WTC11 (cell line): ENCODE measurements around the gene FSD1. TPM values are rescaled to one million over a fixed set of nuclear protein-coding genes. Genes with fewer than 3 reads are reported as not detected.
A peak's percentile ranks its signal among the peaks of the same experiment; 100 is the strongest.

Source experiments
- ATAC-seq: fragments of 200-7000 bp; cut with Tn5 transposase; 2 replicates; pipeline ENCODE4 v1.10.0; 2021; ENCODE audit warnings: mild to moderate bottlenecking, moderate library complexity
- CTCF ChIA-PET: fragments of 300-600 bp; sonication (Branson Sonifier 250); formaldehyde crosslinking; loops from one replicate; lab custom pipeline; 2021; ENCODE audit warnings: antibody characterized with exemption; lab: Charles Lee
- POLR2A ChIA-PET: fragments of 350-600 bp; sonication (Branson Sonifier 250); formaldehyde crosslinking; loops from one replicate; lab custom pipeline; 2021; ENCODE audit warnings: antibody characterized with exemption; lab: Charles Lee
- DNase-seq: peaks from one replicate; pipeline ENCODE4 v3.0.0; 2021; ENCODE audit warnings: low spot score
- H3K27ac Mint-ChIP-seq: 2 replicates; pipeline ENCODE4 v1.8.0; 2021; ENCODE audit warnings: mixed read lengths
- H3K27me3 Mint-ChIP-seq: 2 replicates; pipeline ENCODE4 v1.8.0; 2021; ENCODE audit warnings: low read depth, mild to moderate bottlenecking, moderate library complexity, mixed read lengths
- H3K36me3 Mint-ChIP-seq: 2 replicates; pipeline ENCODE4 v1.8.0; 2021; ENCODE audit warnings: mixed read lengths
- H3K4me1 Mint-ChIP-seq: 2 replicates; pipeline ENCODE4 v1.8.0; 2022; ENCODE audit warnings: mixed read lengths
- H3K4me3 Mint-ChIP-seq: 2 replicates; pipeline ENCODE4 v1.8.0; 2021; ENCODE audit warnings: mild to moderate bottlenecking, moderate library complexity, mixed read lengths
- H3K9me3 Mint-ChIP-seq: 2 replicates; pipeline ENCODE4 v1.8.0; 2021; ENCODE audit warnings: mixed read lengths
- E2F1 ChIP-seq: sonication (generic); formaldehyde crosslinking; IDR thresholded peaks from 2 replicates; pipeline ENCODE4 v1.8.0; 2022; ENCODE audit warnings: mild to moderate bottlenecking, missing genetic modification reagents
- ELF4 ChIP-seq: sonication (generic); formaldehyde crosslinking; IDR thresholded peaks from 2 replicates; pipeline ENCODE4 v1.8.1; 2022; ENCODE audit warnings: low read depth, mild to moderate bottlenecking, moderate library complexity, missing genetic modification reagents
- ERG ChIP-seq: fragments of 250-450 bp; sonication (Bioruptor Pico); IDR thresholded peaks from 2 replicates; pipeline ENCODE4 v1.8.0; 2021; ENCODE audit warnings: mild to moderate bottlenecking
- ESRRA ChIP-seq: sonication (generic); formaldehyde crosslinking; IDR thresholded peaks from 2 replicates; pipeline ENCODE4 v1.8.1; 2022; ENCODE audit warnings: mild to moderate bottlenecking, missing genetic modification reagents, borderline replicate concordance
- FOXK1 ChIP-seq: sonication (generic); formaldehyde crosslinking; IDR thresholded peaks from 2 replicates; pipeline ENCODE4 v1.8.0; 2022; ENCODE audit warnings: mild to moderate bottlenecking, moderate library complexity, missing genetic modification reagents
- HMGA2 ChIP-seq: fragments of 250-450 bp; sonication (Bioruptor Pico); IDR thresholded peaks from 2 replicates; pipeline ENCODE4 v1.4.0; 2021; ENCODE audit warnings: mild to moderate bottlenecking, moderate library complexity
- IRF1 ChIP-seq: sonication (generic); formaldehyde crosslinking; IDR thresholded peaks from 2 replicates; pipeline ENCODE4 v1.8.0; 2023; ENCODE audit warnings: missing genetic modification reagents
- JUN ChIP-seq: sonication (generic); formaldehyde crosslinking; IDR thresholded peaks from 2 replicates; pipeline ENCODE4 v1.8.0; 2023; ENCODE audit warnings: mild to moderate bottlenecking, missing genetic modification reagents
- MAX ChIP-seq: sonication (generic); formaldehyde crosslinking; IDR thresholded peaks from 2 replicates; pipeline ENCODE4 v1.8.0; 2022; ENCODE audit warnings: mild to moderate bottlenecking, missing genetic modification reagents
- PRDM15 ChIP-seq: sonication (generic); formaldehyde crosslinking; IDR thresholded peaks from 2 replicates; pipeline ENCODE4 v1.8.0; 2022; ENCODE audit warnings: missing genetic modification reagents
- RORB ChIP-seq: fragments of 250-450 bp; sonication (Bioruptor Pico); IDR thresholded peaks from 2 replicates; pipeline ENCODE4 v1.9.0; 2021; ENCODE audit warnings: mild to moderate bottlenecking
- USF1 ChIP-seq: sonication (generic); formaldehyde crosslinking; IDR thresholded peaks from 2 replicates; pipeline ENCODE4 v1.8.0; 2022; ENCODE audit warnings: mild to moderate bottlenecking, missing genetic modification reagents
- USF2 ChIP-seq: sonication (generic); formaldehyde crosslinking; IDR thresholded peaks from 2 replicates; pipeline ENCODE4 v1.8.1; 2023; ENCODE audit warnings: mild to moderate bottlenecking, missing genetic modification reagents, moderate library complexity
- ZNF263 ChIP-seq: sonication (generic); formaldehyde crosslinking; IDR thresholded peaks from 2 replicates; pipeline ENCODE4 v1.8.1; 2022; ENCODE audit warnings: low read depth, mild to moderate bottlenecking, moderate library complexity, missing genetic modification reagents
- ZNF281 ChIP-seq: sonication (generic); formaldehyde crosslinking; IDR thresholded peaks from 2 replicates; pipeline ENCODE4 v1.8.0; 2023; ENCODE audit warnings: mild to moderate bottlenecking, missing genetic modification reagents
- ZNF532 ChIP-seq: fragments of 250-450 bp; sonication (Bioruptor Pico); IDR thresholded peaks from 2 replicates; pipeline ENCODE4 v1.9.0; 2021; ENCODE audit warnings: mild to moderate bottlenecking, borderline replicate concordance
- total RNA-seq: library from RNA; stranded (reverse); gene quantifications from 3 replicates; pipeline ENCODE4 v1.2.3, GENCODE V29; 2021

Gene FSD1
- total RNA-seq, 1 experiment from 2014 or later = 61.3 TPM

GRCh38 chr19:4327252-4327876, 23.0 kb downstream of the FSD1 start:
- peak overlapping the region; percentile 96 for H3K27ac Mint-ChIP-seq
- no peaks in the 10 kb centered on the region for H3K9me3 Mint-ChIP-seq
- H3K36me3 Mint-ChIP-seq = 0 out of 2 replicates have a peak, but pooled peaks cover 3% of the 10 kb centered on the region
- peak; percentile 99 for DNase-seq
- TF ChIP-seq USF1 (CRISPR knock-in tag) (peak; percentile 48; the same call in 1 of the 2 replicates), HMGA2 (no peak), PRDM15 (CRISPR knock-in tag) (0 out of 2 replicates have a peak, but pooled peaks have one; percentile 16), E2F1 (CRISPR knock-in tag) (no peak), USF2 (peak; percentile 59), ESRRA (CRISPR knock-in tag) (no peak), ZNF263 (CRISPR knock-in tag) (no peak), JUN (CRISPR knock-in tag) (no peak), ELF4 (no peak), IRF1 (CRISPR knock-in tag) (no peak), MAX (CRISPR knock-in tag) (peak; percentile 87), ZNF532 (CRISPR knock-in tag) (no peak), ERG (no peak), RORB (CRISPR knock-in tag) (no peak), FOXK1 (CRISPR knock-in tag) (peak; percentile 51; the same call in 1 of the 2 replicates), ZNF281 (CRISPR knock-in tag) (no peak)
- peak; percentile 61 for ATAC-seq
- POLR2A ChIA-PET = interaction anchor here (1.2 to 1.3 kb wide), 2 partner anchors 11 to 15 kb away, joined by 4 to 17 read pairs; partner anchors contain the start of genes MPND and STAP2
- CTCF ChIA-PET = interaction anchor here (0.9 to 1.4 kb wide), 8 partner anchors 16 to 340 kb away, joined by 3 to 35 read pairs (median 3); partner anchors contain the start of genes FSD1, MPND and SH3GL1
- H3K27me3 Mint-ChIP-seq = peaks cover 3% of the 10 kb centered on the region
- H3K4me3 Mint-ChIP-seq = peak overlapping the region; percentile 76
- peaks cover 12% of the 10 kb centered on the region for H3K4me1 Mint-ChIP-seq
